ENCODE measurements around the gene MET. TPM values are rescaled to one million over a fixed set of nuclear protein-coding genes. Genes with fewer than 3 reads are reported as not detected.

The MET gene
- total RNA-seq, 1 experiment from 2014 or later: 5.0 TPM

DNA sequence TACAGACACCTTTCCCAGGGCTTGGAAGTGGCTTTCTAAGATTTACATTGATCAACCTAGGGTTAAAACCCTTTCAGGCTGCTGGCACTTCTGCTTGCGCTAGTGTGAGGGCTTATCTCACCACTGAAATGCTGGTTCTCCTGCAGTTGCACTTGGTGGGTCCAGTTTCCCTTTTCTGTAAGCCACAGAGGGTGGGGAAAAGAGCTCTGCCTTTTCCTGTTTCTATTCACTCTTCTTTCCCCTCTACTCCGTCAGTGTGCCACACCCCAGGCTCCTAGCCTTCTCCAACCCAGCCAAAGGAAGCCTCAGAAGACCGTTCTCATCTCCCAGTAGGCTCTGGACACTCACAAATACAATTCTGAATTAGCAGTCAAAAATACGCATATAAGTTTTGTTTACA, 171.4 kb downstream of the MET start:
- no peaks in the 10 kb centered on the region for H3K27me3 Mint-ChIP-seq (ENCODE audit: low read depth)
- Histone ChIP-seq H3K14ac (ENCODE audit: insufficient read depth, low read length) (no peak overlapping the region), H3K4ac (ENCODE audit: low read depth, low read length) (no peak overlapping the region), H3K79me1 (ENCODE audit: insufficient read depth, low read depth, low read length, poor library complexity, severe bottlenecking) (no peaks in the 10 kb centered on the region), H3K27ac (ENCODE audit: insufficient read length, low read depth, low read length) (no peak overlapping the region), H2BK120ac (ENCODE audit: low read depth, low read length, poor library complexity, severe bottlenecking) (no peak overlapping the region), H4K8ac (replicated peaks; ENCODE audit: insufficient read length, low read depth, low read length) (no peak overlapping the region), H3K4me2 (ENCODE audit: insufficient read depth, insufficient read length, low read length) (no peak overlapping the region), H2BK12ac (ENCODE audit: insufficient read length, low read depth, low read length) (no peak overlapping the region), H2BK20ac (ENCODE audit: low read depth, low read length, poor library complexity, severe bottlenecking) (no peak overlapping the region), H3T11ph (ENCODE audit: low read length) (no peak overlapping the region), H4K20me1 (ENCODE audit: control insufficient read depth, insufficient read depth, insufficient read length) (no peaks in the 10 kb centered on the region), H3K9me3 (ENCODE audit: control insufficient read depth, low read depth, low read length) (no peaks in the 10 kb centered on the region), H3K27me3 (ENCODE audit: insufficient read depth, low read length) (no peaks in the 10 kb centered on the region), H3K79me2 (ENCODE audit: insufficient read depth, low read length) (no peaks in the 10 kb centered on the region), H3K23me2 (ENCODE audit: insufficient read length, low read depth, low read length, poor library complexity, severe bottlenecking) (no peaks in the 10 kb centered on the region), H3K56ac (ENCODE audit: insufficient read length, low read depth, low read length) (no peak overlapping the region), H2BK15ac (ENCODE audit: low read depth, low read length) (no peak overlapping the region), H2AK5ac (ENCODE audit: insufficient read length, low read length) (no peak overlapping the region), H3K23ac (ENCODE audit: insufficient read length, low read depth, low read length) (no peak overlapping the region), H3K4me1 (ENCODE audit: insufficient read depth, low read length) (no peaks in the 10 kb centered on the region), H3K18ac (ENCODE audit: insufficient read length, low read depth, low read length) (no peak overlapping the region), H2BK5ac (ENCODE audit: insufficient read length, low read length) (no peak overlapping the region), H4K5ac (ENCODE audit: insufficient read length, low read depth, low read length) (no peak overlapping the region), H3K9ac (ENCODE audit: extremely low read depth, insufficient read length, low read length) (no peak overlapping the region), H2AFZ (ENCODE audit: low read length) (no peak overlapping the region), H4K91ac (ENCODE audit: insufficient read length, low read depth, low read length) (no peak overlapping the region)
- no peak for DNase-seq
- H3K36me3 Mint-ChIP-seq (ENCODE audit: insufficient read depth in 1 of 3, low read depth in 3 of 3): no peaks in the 10 kb centered on the region
- no CpG with 5 or more reads among the region's 4 CpGs for WGBS (ENCODE audit: extremely low coverage, insufficient read length, low lambda C conversion rate)
- no peak overlapping the region for H3K4me3 Mint-ChIP-seq
- TF ChIP-seq, protein P1, sequence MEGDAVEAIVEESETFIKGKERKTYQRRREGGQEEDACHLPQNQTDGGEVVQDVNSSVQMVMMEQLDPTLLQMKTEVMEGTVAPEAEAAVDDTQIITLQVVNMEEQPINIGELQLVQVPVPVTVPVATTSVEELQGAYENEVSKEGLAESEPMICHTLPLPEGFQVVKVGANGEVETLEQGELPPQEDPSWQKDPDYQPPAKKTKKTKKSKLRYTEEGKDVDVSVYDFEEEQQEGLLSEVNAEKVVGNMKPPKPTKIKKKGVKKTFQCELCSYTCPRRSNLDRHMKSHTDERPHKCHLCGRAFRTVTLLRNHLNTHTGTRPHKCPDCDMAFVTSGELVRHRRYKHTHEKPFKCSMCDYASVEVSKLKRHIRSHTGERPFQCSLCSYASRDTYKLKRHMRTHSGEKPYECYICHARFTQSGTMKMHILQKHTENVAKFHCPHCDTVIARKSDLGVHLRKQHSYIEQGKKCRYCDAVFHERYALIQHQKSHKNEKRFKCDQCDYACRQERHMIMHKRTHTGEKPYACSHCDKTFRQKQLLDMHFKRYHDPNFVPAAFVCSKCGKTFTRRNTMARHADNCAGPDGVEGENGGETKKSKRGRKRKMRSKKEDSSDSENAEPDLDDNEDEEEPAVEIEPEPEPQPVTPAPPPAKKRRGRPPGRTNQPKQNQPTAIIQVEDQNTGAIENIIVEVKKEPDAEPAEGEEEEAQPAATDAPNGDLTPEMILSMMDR (conservative IDR thresholded peaks at IDR 0.05): no peak
- H3K27ac Mint-ChIP-seq: peak overlapping the region in 1 of 3 experiments; percentile 75; a peak in 1 of 7 replicates
- H3K4me1 Mint-ChIP-seq: no peaks in the 10 kb centered on the region
- no peaks in the 10 kb centered on the region for H3K9me3 Mint-ChIP-seq

Other genes with a start within 250 kb of the MET start
- gene CAV2, start 172.5 kb upstream of the MET start, total RNA-seq (2021): 3.7 and 4.7 TPM in 2 replicates
- 20.2 and 20.9 TPM in 2 replicates for gene CAV1, start 147.2 kb upstream of the MET start, total RNA-seq (2021)
- gene CAPZA2, start 190.4 kb downstream of the MET start, total RNA-seq (2021): 131 and 132 TPM in 2 replicates

All from H9 (cell line).